Large intestine (tissue), 3 donors: ENCODE results near the gene GLT8D2. TPM values are rescaled to one million over a fixed set of nuclear protein-coding genes. Genes with fewer than 3 reads are reported as not detected.
A peak's percentile ranks its signal among the peaks of the same experiment; 100 is the strongest.

Experiments used
- DNase-seq, 2 donors: peaks; one replicate each; pipeline versions ENCODE4 v3.0.0 to v3.0.0-alpha.2; 2013
- H3K27ac ChIP-seq: one replicate; pipeline ENCODE4 v1.5.1; 2013; ENCODE audit warnings: low read length
- H3K27me3 ChIP-seq: 2 replicates; pipeline ENCODE4 v1.6.1; 2013; ENCODE audit warnings: low read length; ENCODE audit not compliant: control insufficient read depth, insufficient read depth
- H3K36me3 ChIP-seq: 2 replicates; pipeline ENCODE4 v1.6.1; 2013; ENCODE audit warnings: low read length; ENCODE audit not compliant: control insufficient read depth, insufficient read depth
- H3K4me1 ChIP-seq: one replicate; pipeline ENCODE4 v1.6.1; 2013; ENCODE audit warnings: low read length; ENCODE audit not compliant: control insufficient read depth, insufficient read depth
- H3K4me3 ChIP-seq: one replicate; pipeline ENCODE4 v1.5.1; 2013; ENCODE audit warnings: low read length
- H3K9me3 ChIP-seq: one replicate; pipeline ENCODE4 v1.6.1; 2013; ENCODE audit warnings: mild to moderate bottlenecking, low read depth, low read length, moderate library complexity; ENCODE audit not compliant: control insufficient read depth
- WGBS: methylation state at CpG from one replicate; pipeline ENCODE4 v1.1.5; 2013; ENCODE audit warnings: low lambda C conversion rate; ENCODE audit not compliant: insufficient coverage; 5-methylcytosine and 5-hydroxymethylcytosine counted together
- polyA plus RNA-seq: library from polyadenylated mRNA; unstranded; fragments of 120-200 nt; gene quantifications from one replicate; pipeline ENCODE4 v1.2.1, GENCODE V29; 2013

GLT8D2 gene
- polyA plus RNA-seq, 1 donor = 15.2 TPM

DNA sequence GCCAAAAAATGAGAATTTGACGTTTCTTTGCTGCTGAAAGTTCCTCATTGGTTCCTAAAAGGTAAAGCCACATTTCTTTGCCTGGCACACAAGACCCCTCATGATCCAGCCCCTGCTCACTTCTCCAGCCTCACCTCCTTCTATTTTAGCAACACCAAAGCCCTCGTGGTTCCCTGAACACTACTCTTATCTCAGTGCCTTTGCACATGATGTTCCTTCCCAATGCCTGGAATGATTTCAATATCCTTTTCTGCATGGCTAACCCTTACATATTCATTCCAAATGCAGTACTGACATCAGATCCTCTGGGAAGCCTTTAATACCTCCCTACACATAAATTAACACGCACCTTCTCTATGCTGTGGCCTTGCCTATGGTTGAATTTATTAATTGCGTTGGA is 39.9 kb downstream of the GLT8D2 start:
- peaks cover 6% of the 10 kb centered on the region for H3K36me3 ChIP-seq
- H3K27me3 ChIP-seq = no peaks in the 10 kb centered on the region
- DNase-seq = no peak
- H3K27ac ChIP-seq = no peak overlapping the region
- no peak overlapping the region for H3K4me3 ChIP-seq
- H3K4me1 ChIP-seq = no peaks in the 10 kb centered on the region
- WGBS = no CpG with 5 or more reads among the region's 4 CpGs
- H3K9me3 ChIP-seq = peaks cover 3% of the 10 kb centered on the region

DNA sequence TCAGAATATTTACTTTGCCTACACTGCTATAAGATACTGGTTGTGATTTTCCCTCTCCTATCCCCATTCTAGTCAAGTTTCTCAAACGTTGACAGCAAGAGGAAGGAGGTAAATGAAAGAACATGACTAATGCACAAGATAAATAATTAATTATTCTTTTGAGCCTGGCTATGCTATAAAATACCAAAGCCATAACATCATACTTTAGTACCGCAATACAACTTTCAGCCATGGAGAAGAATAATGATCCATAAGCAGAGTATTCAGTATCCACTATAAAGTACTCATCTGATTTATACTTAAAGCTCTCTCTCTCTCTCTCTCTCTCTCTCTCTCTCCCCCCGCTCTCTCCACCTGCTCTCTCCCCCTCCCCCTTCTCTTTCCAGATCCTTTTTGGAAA is 43.1 kb downstream of the GLT8D2 start:
- Histone ChIP-seq H3K36me3 (no peaks in the 10 kb centered on the region), H3K27me3 (peaks cover 1% of the 10 kb centered on the region), H3K27ac (no peak overlapping the region), H3K9me3 (peaks cover 3% of the 10 kb centered on the region), H3K4me3 (no peak overlapping the region), H3K4me1 (no peaks in the 10 kb centered on the region)
- DNase-seq = no peak
- no CpG with 5 or more reads among the region's 3 CpGs for WGBS

- H3K4me1 ChIP-seq = no peaks in the 10 kb centered on the region
- WGBS = 75% methylated on average over 1 of the region's 2 CpGs
- no peak for DNase-seq
- H3K4me3 ChIP-seq = no peak overlapping the region
- peaks cover 3% of the 10 kb centered on the region for H3K9me3 ChIP-seq
- no peaks in the 10 kb centered on the region for H3K36me3 ChIP-seq
- H3K27ac ChIP-seq = no peak overlapping the region
- H3K27me3 ChIP-seq = peaks cover 3% of the 10 kb centered on the region
These were observed 46.4 kb downstream of the GLT8D2 start for GRCh38 chr12:104003596-104003995.

- no peaks in the 10 kb centered on the region for H3K36me3 ChIP-seq
- H3K9me3 ChIP-seq = peaks cover 3% of the 10 kb centered on the region
- no peak overlapping the region for H3K27ac ChIP-seq
- DNase-seq = no peak
- 100% methylated on average over 3 of the region's 3 CpGs for WGBS
- peaks cover 3% of the 10 kb centered on the region for H3K27me3 ChIP-seq
- H3K4me1 ChIP-seq = no peaks in the 10 kb centered on the region
- H3K4me3 ChIP-seq = no peak overlapping the region
These were observed 47.3 kb downstream of the GLT8D2 start for GRCh38 chr12:104002686-104003085.

GRCh38 chr12:104000807-104001434 is 49.1 kb downstream of the GLT8D2 start:
- Histone ChIP-seq H3K27me3 (peaks cover 3% of the 10 kb centered on the region), H3K4me3 (no peak overlapping the region), H3K36me3 (no peaks in the 10 kb centered on the region), H3K9me3 (no peaks in the 10 kb centered on the region), H3K4me1 (no peaks in the 10 kb centered on the region), H3K27ac (no peak overlapping the region)
- DNase-seq = no peak
- WGBS = 84% methylated on average over 2 of the region's 3 CpGs

- H3K4me3 ChIP-seq = no peak overlapping the region
- no peaks in the 10 kb centered on the region for H3K4me1 ChIP-seq
- peaks cover 5% of the 10 kb centered on the region for H3K27me3 ChIP-seq
- DNase-seq = no peak
- no peaks in the 10 kb centered on the region for H3K9me3 ChIP-seq
- WGBS = 80% methylated on average over 1 of the region's 5 CpGs
- H3K36me3 ChIP-seq = no peaks in the 10 kb centered on the region
- H3K27ac ChIP-seq = no peak overlapping the region
These were observed 51.0 kb downstream of the GLT8D2 start for GRCh38 chr12:103998976-103999375.

GRCh38 chr12:103997286-103997900 is 52.6 kb downstream of the GLT8D2 start:
- Histone ChIP-seq H3K36me3 (no peaks in the 10 kb centered on the region), H3K27ac (no peak overlapping the region), H3K27me3 (peaks cover 5% of the 10 kb centered on the region), H3K4me3 (no peak overlapping the region), H3K9me3 (no peaks in the 10 kb centered on the region), H3K4me1 (no peaks in the 10 kb centered on the region)
- WGBS = 20% methylated on average over 1 of the region's 16 CpGs
- DNase-seq = peak; percentile 47 to 78

GRCh38 chr12:103996595-103996994 is 53.4 kb downstream of the GLT8D2 start:
- Histone ChIP-seq H3K27me3 (peaks cover 3% of the 10 kb centered on the region), H3K27ac (no peak overlapping the region), H3K4me1 (no peaks in the 10 kb centered on the region), H3K4me3 (no peak overlapping the region), H3K9me3 (no peaks in the 10 kb centered on the region), H3K36me3 (no peaks in the 10 kb centered on the region)
- DNase-seq = no peak
- WGBS = no CpG with 5 or more reads among the region's 5 CpGs

GRCh38 chr12:103994235-103994634 is 55.8 kb downstream of the GLT8D2 start:
- no peaks in the 10 kb centered on the region for H3K4me1 ChIP-seq
- no peak overlapping the region for H3K27ac ChIP-seq
- 92% methylated on average over 2 of the region's 4 CpGs for whole genome bisulfite sequencing
- no peak for DNase-seq
- peaks cover 4% of the 10 kb centered on the region for H3K36me3 ChIP-seq
- H3K4me3 ChIP-seq = no peak overlapping the region
- no peaks in the 10 kb centered on the region for H3K9me3 ChIP-seq
- H3K27me3 ChIP-seq = peaks cover 3% of the 10 kb centered on the region

DNA sequence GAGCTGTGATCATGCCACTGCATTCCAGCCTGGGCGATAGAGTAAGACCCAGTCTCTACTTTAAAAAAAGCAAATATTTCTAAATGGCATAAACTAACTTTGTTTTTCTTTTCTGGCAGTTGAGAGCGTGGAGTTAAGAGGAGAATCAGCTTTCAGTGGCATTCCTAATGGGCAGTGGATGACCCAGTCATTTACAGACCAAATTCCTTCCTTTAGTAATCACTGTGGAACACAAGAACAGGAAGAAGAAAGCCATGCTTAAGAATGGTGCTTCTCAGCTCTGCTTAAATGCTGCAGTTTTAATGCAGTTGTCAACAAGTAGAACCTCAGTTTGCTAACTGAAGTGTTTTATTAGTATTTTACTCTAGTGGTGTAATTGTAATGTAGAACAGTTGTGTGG is 63.2 kb downstream of the GLT8D2 start:
- DNase-seq = no peak
- Histone ChIP-seq H3K4me3 (no peak overlapping the region), H3K27ac (no peak overlapping the region), H3K9me3 (no peaks in the 10 kb centered on the region), H3K36me3 (peaks cover 45% of the 10 kb centered on the region), H3K4me1 (no peaks in the 10 kb centered on the region), H3K27me3 (no peaks in the 10 kb centered on the region)
- no CpG with 5 or more reads among the region's 2 CpGs for WGBS
